Left lung (tissue), 10 donors: Measurements from ENCODE around the gene LMX1B. TPM values are rescaled to one million over a fixed set of nuclear protein-coding genes. Genes with fewer than 3 reads are reported as not detected.
A peak's percentile ranks its signal among the peaks of the same experiment; 100 is the strongest.

Source experiments
- ATAC-seq: fragments of 200-7000 bp; cut with Tn5 transposase; one replicate; pipeline ENCODE4 v1.9.1; 2020; ENCODE audit warnings: moderate library complexity
- DNase-seq, 4 donors: peaks; one replicate each; pipeline ENCODE4 v3.0.0-alpha.2; 2013 to 2020
- H3K27ac ChIP-seq, 2 donors: fragments of 200-600 bp; sonication (generic) in 1 of 2; one replicate each; pipeline versions ENCODE4 v1.5.0 to v1.8.0; 2020 to 2021
- H3K27me3 ChIP-seq, 2 donors: fragments of 200-600 bp; sonication (generic) in 1 of 2; one replicate each; pipeline versions ENCODE4 v1.5.0 to v1.8.0; 2020 to 2021
- H3K36me3 ChIP-seq, 2 donors: fragments of 200-600 bp; sonication (generic) in 1 of 2; one replicate each; pipeline versions ENCODE4 v1.5.0 to v1.8.0; 2020 to 2021
- H3K4me1 ChIP-seq, 2 donors: fragments of 200-600 bp; one replicate each; pipeline ENCODE4 v1.8.0; 2021
- H3K4me3 ChIP-seq, 2 donors: fragments of 200-600 bp; sonication (generic) in 1 of 2; one replicate each; pipeline versions ENCODE4 v1.5.0 to v1.8.0; 2020 to 2021; ENCODE audit warnings: mild to moderate bottlenecking in 1 of 2
- H3K9me3 ChIP-seq, 2 donors: fragments of 200-600 bp; sonication (generic) in 1 of 2; one replicate each; pipeline versions ENCODE4 v1.5.0 to v1.8.0; 2020 to 2021
- intact Hi-C, 2 donors: fragments of 100-400 bp; cut with DNase I; formaldehyde crosslinking; loops; one replicate each; pipeline versions ENCODE4 v1.11.2 to v1.14.2; 2022
- polyA plus RNA-seq, 6 donors: library from polyadenylated mRNA; unstranded; fragments of 120-200 nt; gene quantifications; one replicate each; pipeline ENCODE4 v1.2.1, GENCODE V29; 2013; ENCODE audit not compliant: insufficient read length in 6 of 6
- total RNA-seq, 2 donors: library from RNA; stranded (reverse); fragmentation: NEBNext Ultra II Directional; extraction: Animal tissue kit (Norgen Biotek cat#: 25700); gene quantifications; one replicate each; pipeline ENCODE4 v1.2.1, GENCODE V29; 2021
- TF ChIP-seq, protein P1 (sequence below), 2 donors: fragments of 200-600 bp; sonication (generic) in 1 of 2; IDR thresholded peaks; one replicate each; pipeline versions ENCODE4 v1.5.0 to v1.8.0; 2021; ENCODE audit warnings: antibody characterized with exemption in 2 of 2
- donor health status: DM: no; HTN: yes; CAD: no.
- donor health status: DM: no; HTN: no; CAD: no.

LMX1B gene
- total and polyA plus RNA-seq, 8 donors: 0.05 to 0.31 (median 0.20) TPM; not detected in 1

DNA sequence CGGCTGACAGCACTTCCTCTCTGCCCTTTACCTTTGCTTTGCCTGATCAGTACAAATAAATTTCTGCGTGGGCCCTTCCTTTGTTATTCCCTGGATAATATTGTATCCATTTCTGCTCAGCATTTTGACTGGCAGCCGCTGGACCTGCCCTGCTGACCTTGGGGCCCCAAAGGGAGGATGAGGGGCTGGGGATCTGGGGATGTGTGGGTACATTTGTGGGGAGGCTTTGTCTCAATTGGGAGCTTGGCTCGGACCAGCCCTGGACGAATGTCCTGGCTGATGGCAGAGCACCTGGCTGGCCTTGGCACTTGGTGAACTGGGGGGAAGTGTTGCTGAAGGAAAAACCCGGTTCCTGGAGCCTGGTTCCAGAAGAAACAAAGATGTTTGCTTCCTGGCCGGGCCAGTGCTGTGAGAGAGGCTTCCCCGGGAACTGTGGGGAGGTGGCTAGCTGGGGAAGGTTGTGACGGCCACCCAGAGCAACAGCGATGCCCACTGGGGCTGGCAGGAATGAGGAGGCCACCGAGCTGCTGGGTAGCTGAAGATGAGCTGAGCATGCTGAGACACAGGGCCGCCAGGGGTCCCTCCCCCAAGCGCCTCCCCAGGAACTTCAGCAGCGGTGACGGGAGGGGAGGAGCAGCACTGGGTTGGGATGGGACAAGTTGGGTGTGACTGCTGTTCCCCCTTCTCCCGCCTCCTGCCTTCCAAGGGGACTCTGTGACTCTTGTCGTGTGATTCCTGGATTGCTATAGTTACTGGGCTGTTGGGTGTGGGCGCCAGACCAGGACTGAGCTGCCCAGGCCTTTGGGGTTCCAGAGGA lies 8.4 kb downstream of the LMX1B start:
- Histone ChIP-seq H3K4me3 (no peak overlapping the region), H3K36me3 (no peaks in the 10 kb centered on the region), H3K4me1 (peaks cover 10 to 21% of the 10 kb centered on the region in 2 donors), H3K9me3 (no peaks in the 10 kb centered on the region), H3K27ac (no peak overlapping the region), H3K27me3 (peaks cover 98 to 100% of the 10 kb centered on the region in 2 donors)
- intact Hi-C loops: no loop called here
- DNase-seq (peak in 1 of 4 donors; percentile 41), ATAC-seq (no peak)
- TF ChIP-seq, protein P1, sequence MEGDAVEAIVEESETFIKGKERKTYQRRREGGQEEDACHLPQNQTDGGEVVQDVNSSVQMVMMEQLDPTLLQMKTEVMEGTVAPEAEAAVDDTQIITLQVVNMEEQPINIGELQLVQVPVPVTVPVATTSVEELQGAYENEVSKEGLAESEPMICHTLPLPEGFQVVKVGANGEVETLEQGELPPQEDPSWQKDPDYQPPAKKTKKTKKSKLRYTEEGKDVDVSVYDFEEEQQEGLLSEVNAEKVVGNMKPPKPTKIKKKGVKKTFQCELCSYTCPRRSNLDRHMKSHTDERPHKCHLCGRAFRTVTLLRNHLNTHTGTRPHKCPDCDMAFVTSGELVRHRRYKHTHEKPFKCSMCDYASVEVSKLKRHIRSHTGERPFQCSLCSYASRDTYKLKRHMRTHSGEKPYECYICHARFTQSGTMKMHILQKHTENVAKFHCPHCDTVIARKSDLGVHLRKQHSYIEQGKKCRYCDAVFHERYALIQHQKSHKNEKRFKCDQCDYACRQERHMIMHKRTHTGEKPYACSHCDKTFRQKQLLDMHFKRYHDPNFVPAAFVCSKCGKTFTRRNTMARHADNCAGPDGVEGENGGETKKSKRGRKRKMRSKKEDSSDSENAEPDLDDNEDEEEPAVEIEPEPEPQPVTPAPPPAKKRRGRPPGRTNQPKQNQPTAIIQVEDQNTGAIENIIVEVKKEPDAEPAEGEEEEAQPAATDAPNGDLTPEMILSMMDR (IDR thresholded peaks at IDR 0.05): no peak

DNA sequence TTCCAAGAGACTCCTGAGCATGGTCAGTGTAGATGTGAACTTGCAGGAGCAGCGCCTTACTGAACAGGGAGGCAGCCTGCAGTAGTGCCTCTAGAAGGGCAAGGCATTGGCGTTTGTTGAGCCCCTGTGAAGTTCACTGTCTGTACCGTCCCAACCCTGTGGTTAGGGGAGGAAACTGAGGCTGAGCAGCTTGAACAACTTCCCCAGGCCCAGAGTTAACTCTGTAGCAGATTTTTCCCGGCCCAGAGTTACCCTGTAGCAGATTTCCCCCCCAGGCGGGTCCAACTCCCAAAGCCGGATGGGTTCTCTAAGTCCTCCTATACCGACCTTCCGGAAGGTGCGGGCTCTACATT lies 9.6 kb downstream of the LMX1B start:
- Histone ChIP-seq H3K4me1 (peaks cover 10 to 20% of the 10 kb centered on the region in 2 donors), H3K27me3 (peaks cover 98 to 100% of the 10 kb centered on the region in 2 donors), H3K36me3 (no peaks in the 10 kb centered on the region), H3K27ac (no peak overlapping the region), H3K9me3 (no peaks in the 10 kb centered on the region), H3K4me3 (no peak overlapping the region)
- no peak for ATAC-seq
- TF ChIP-seq, protein P1 (IDR thresholded peaks at IDR 0.05): no peak
- intact Hi-C loops: no loop called here
- peak in 1 of 4 donors; percentile 8 for DNase-seq

DNA sequence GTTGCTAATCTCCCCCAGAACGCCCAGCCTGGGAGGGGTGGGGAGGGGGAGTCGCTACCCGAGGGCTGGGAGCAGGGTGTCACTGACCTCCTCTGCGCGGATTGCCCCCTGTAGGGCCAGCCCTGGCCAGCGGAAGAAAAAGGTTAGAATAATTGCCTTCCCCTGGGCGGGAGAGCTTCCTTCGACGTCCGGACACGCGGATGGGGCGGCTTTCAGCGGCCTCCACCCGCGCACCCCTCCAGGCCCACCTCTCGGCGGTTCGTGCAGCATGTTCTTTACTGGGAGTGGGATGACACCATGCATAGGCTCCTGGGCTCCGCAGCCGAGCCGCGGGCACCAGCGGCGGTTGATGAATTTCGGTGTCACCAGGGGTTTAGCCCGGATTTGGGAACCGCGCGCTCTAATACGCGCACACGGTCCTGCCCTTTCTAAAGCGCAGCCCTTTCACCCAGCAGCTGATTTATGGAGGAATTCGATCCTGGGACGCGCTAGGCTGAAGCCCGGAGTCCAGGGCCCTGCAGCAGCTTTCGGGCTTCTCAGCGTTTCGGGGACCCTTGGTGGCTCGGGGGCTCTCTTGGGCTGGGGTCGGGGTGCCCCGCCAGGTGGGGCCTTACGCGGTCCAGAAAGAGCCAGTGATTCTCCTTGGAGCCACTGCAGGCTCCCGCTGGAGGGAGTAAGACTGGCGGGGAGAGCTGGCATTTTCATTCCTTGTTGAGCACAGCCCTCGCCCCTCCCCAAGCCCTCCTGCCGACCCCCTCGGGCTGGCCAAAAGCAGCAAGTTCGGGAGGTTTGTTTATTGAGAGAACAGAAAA lies 10.1 kb downstream of the LMX1B start:
- no peak overlapping the region for H3K4me3 ChIP-seq
- intact Hi-C loops: no loop called here
- H3K4me1 ChIP-seq: peaks cover 10 to 14% of the 10 kb centered on the region in 2 donors
- ATAC-seq (no peak), DNase-seq (peak in 1 of 4 donors; percentile 54)
- no peaks in the 10 kb centered on the region for H3K36me3 ChIP-seq
- H3K27ac ChIP-seq: no peak overlapping the region
- TF ChIP-seq, protein P1 (IDR thresholded peaks at IDR 0.05): no peak
- no peaks in the 10 kb centered on the region for H3K9me3 ChIP-seq
- H3K27me3 ChIP-seq: peaks cover 93 to 100% of the 10 kb centered on the region in 2 donors

DNA sequence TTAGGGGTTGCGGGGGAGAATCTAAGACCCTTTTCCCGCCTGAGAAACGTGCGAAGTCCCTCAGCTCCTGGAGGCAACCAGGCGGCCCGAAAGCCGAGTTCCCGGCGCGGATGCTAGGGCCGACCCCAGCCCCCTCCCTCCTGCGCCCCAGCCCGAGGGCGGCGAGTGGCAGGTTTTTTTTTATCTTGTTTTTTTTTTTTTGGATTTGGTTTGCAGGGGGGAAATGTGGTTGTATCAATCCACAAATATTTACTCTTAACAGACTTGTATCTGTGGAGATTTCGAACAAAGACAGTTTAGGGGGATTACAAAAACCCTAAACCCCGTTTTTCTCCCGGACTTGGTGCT lies 10.7 kb downstream of the LMX1B start:
- intact Hi-C loops: no loop called here
- H3K36me3 ChIP-seq: no peaks in the 10 kb centered on the region
- no peaks in the 10 kb centered on the region for H3K9me3 ChIP-seq
- peaks cover 93 to 100% of the 10 kb centered on the region in 2 donors for H3K27me3 ChIP-seq
- H3K4me1 ChIP-seq: peaks cover 10 to 12% of the 10 kb centered on the region in 2 donors
- no peak overlapping the region for H3K27ac ChIP-seq
- H3K4me3 ChIP-seq: no peak overlapping the region
- DNase-seq (no peak), ATAC-seq (no peak)
- TF ChIP-seq, protein P1 (IDR thresholded peaks at IDR 0.05): no peak

DNA sequence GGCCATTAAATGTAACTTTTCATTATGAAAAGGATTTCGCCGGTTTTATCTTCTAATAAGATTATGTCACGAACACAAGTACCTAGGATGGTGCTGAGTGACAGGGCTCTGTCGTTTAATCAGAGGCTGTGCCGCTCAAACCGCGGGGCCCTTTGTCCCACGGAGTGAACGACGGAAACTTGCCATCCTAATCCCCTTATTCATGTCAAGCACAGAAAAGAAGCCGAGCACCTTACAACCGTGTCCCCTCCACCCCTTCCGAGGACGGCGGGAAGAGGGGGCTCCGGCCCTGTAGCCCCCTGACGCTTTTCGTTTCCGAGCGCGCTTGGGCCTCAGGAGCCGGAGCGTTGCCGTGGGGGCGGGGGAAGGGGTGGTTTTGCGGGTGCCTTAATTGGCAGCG lies 11.2 kb downstream of the LMX1B start:
- Histone ChIP-seq H3K36me3 (no peaks in the 10 kb centered on the region), H3K4me3 (no peak overlapping the region), H3K4me1 (peaks cover 10 to 12% of the 10 kb centered on the region in 2 donors), H3K27ac (no peak overlapping the region), H3K27me3 (peaks cover 90 to 100% of the 10 kb centered on the region in 2 donors), H3K9me3 (no peaks in the 10 kb centered on the region)
- DNase-seq: no peak
- ATAC-seq: no peak
- intact Hi-C loops: no loop called here
- TF ChIP-seq, protein P1 (IDR thresholded peaks at IDR 0.05): no peak
